Upper lobe of left lung (tissue), 6 donors: Measurements from ENCODE around the gene TMPRSS3. TPM values are rescaled to one million over a fixed set of nuclear protein-coding genes. Genes with fewer than 3 reads are reported as not detected.

Experiments
- ATAC-seq, 2 donors: fragments of 200-7000 bp; cut with Tn5 transposase; one replicate each; pipeline ENCODE4 v1.9.1; 2022; ENCODE audit warnings: mild to moderate bottlenecking in 2 of 2, moderate library complexity in 2 of 2; ENCODE audit not compliant: low FRiP score in 2 of 2
- DNase-seq, 2 donors: peaks; one replicate each; pipeline ENCODE4 v3.0.0-alpha.2; 2019 to 2020
- H3K27ac ChIP-seq, 4 donors: fragments of 200-600 bp; sonication (generic); one replicate each; pipeline ENCODE4 v1.5.1; 2016 to 2019
- H3K27me3 ChIP-seq, 4 donors: fragments of 200-600 bp; sonication (generic); one replicate each; pipeline ENCODE4 v1.5.1; 2017 to 2019
- H3K36me3 ChIP-seq, 4 donors: fragments of 200-600 bp; sonication (generic); one replicate each; pipeline ENCODE4 v1.5.1; 2016 to 2019
- H3K4me1 ChIP-seq, 4 donors: fragments of 200-600 bp; sonication (generic); one replicate each; pipeline ENCODE4 v1.5.1; 2018 to 2019
- H3K4me3 ChIP-seq, 4 donors: fragments of 200-600 bp; sonication (generic); one replicate each; pipeline ENCODE4 v1.5.1; 2017 to 2019; ENCODE audit warnings: mild to moderate bottlenecking in 2 of 4, moderate library complexity in 1 of 4
- H3K9me3 ChIP-seq, 4 donors: fragments of 200-600 bp; sonication (generic); one replicate each; pipeline ENCODE4 v1.5.1; 2018 to 2019
- CTCF ChIP-seq, 6 experiments: fragments of 450-650 bp in 4 of 6; fragments of 200-600 bp in 2 of 6; sonication (generic) in 2 of 6; IDR thresholded peaks; one replicate each; pipeline ENCODE4 v1.5.1; 2016 to 2019; ENCODE audit warnings: antibody characterized with exemption in 6 of 6
- EP300 ChIP-seq, 4 donors: sonication (generic); formaldehyde crosslinking; IDR thresholded peaks; one replicate each; pipeline ENCODE4 v1.5.1; 2017; ENCODE audit warnings: antibody characterized with exemption in 4 of 4, control low read depth in 2 of 4
- POLR2A ChIP-seq, 4 donors: fragments of 450-650 bp; IDR thresholded peaks; one replicate each; pipeline ENCODE4 v1.5.1; 2016 to 2017; ENCODE audit warnings: antibody characterized with exemption in 4 of 4, mild to moderate bottlenecking in 2 of 4
- POLR2AphosphoS5 ChIP-seq, 2 donors: sonication (generic); formaldehyde crosslinking; IDR thresholded peaks; one replicate each; pipeline ENCODE4 v1.5.1; 2017; ENCODE audit warnings: antibody characterized with exemption in 2 of 2
- WGBS, 2 donors: methylation state at CpG; one replicate each; pipeline ENCODE4 v1.1.5; 2017 to 2018; 5-methylcytosine and 5-hydroxymethylcytosine counted together
- total RNA-seq, 6 donors: library from RNA; depleted of rRNA in 4 of 6; stranded (reverse); fragments of >200 nt in 4 of 6; gene quantifications; one replicate each; pipeline versions ENCODE4 v1.1.0 to v1.2.1, GENCODE V29; 2016 to 2021
- donor health status: DM: no; HTN: no; CAD: no; lungs with moderate emphysema.
- donor health status: DM: no; HTN: yes; CAD: no; lungs with severe emphysema.

The TMPRSS3 gene
- total RNA-seq, 6 donors from 2014 or later, result 3.5 to 12.5 (median 5.8) TPM

- no peaks in the 10 kb centered on the region for H3K4me1 ChIP-seq
- DNase-seq, result peak in 1 of 2 donors; percentile 62
- ATAC-seq, result no peak
- TF ChIP-seq POLR2AphosphoS5 (IDR thresholded peaks at IDR 0.05) (no peak), CTCF (IDR thresholded peaks at IDR 0.05) (no peak), EP300 (IDR thresholded peaks at IDR 0.05) (no peak), POLR2A (IDR thresholded peaks at IDR 0.05) (no peak)
- no peaks in the 10 kb centered on the region for H3K36me3 ChIP-seq
- no peak overlapping the region for H3K4me3 ChIP-seq
- WGBS, 2 donors, result 91 to 92% methylated on average over 21 to 24 of the region's 30 CpGs
- H3K27ac ChIP-seq, result no peak overlapping the region
- no peaks in the 10 kb centered on the region for H3K27me3 ChIP-seq
- no peaks in the 10 kb centered on the region for H3K9me3 ChIP-seq
Measured at GRCh38 chr21:42347601-42348327, 48.1 kb downstream of the TMPRSS3 start.

GRCh38 chr21:42346866-42347600 lies 48.8 kb downstream of the TMPRSS3 start:
- H3K4me1 ChIP-seq, result no peaks in the 10 kb centered on the region
- DNase-seq (no peak), ATAC-seq (no peak)
- no peaks in the 10 kb centered on the region for H3K9me3 ChIP-seq
- no peaks in the 10 kb centered on the region for H3K36me3 ChIP-seq
- H3K4me3 ChIP-seq, result no peak overlapping the region
- WGBS, 2 donors, result 89% methylated on average over 24 to 30 of the region's 30 CpGs
- H3K27ac ChIP-seq, result no peak overlapping the region
- no peak for TF ChIP-seq POLR2AphosphoS5 (IDR thresholded peaks at IDR 0.05)
- TF ChIP-seq CTCF (IDR thresholded peaks at IDR 0.05), result no peak
- no peak for TF ChIP-seq EP300 (IDR thresholded peaks at IDR 0.05)
- TF ChIP-seq POLR2A (IDR thresholded peaks at IDR 0.05), result no peak
- H3K27me3 ChIP-seq, result no peaks in the 10 kb centered on the region

- ATAC-seq (no peak), DNase-seq (no peak)
- Histone ChIP-seq H3K27ac (no peak overlapping the region), H3K36me3 (no peaks in the 10 kb centered on the region), H3K4me3 (no peak overlapping the region), H3K9me3 (no peaks in the 10 kb centered on the region), H3K27me3 (no peaks in the 10 kb centered on the region), H3K4me1 (no peaks in the 10 kb centered on the region)
- TF ChIP-seq POLR2AphosphoS5 (IDR thresholded peaks at IDR 0.05) (no peak), POLR2A (IDR thresholded peaks at IDR 0.05) (no peak), CTCF (IDR thresholded peaks at IDR 0.05) (no peak), EP300 (IDR thresholded peaks at IDR 0.05) (no peak)
- WGBS, 2 donors, result 91 to 93% methylated on average over 9 of the region's 9 CpGs
Measured at GRCh38 chr21:42346441-42346840, 49.4 kb downstream of the TMPRSS3 start.

- WGBS, 2 donors, result 77 to 85% methylated on average over 4 of the region's 4 CpGs
- no peaks in the 10 kb centered on the region for H3K36me3 ChIP-seq
- ATAC-seq, result no peak
Measured at GRCh38 chr21:42344631-42345030, 51.2 kb downstream of the TMPRSS3 start.

More at GRCh38 chr21:42344631-42345030, 51.2 kb downstream of the TMPRSS3 start:
- no peak for DNase-seq
- H3K4me3 ChIP-seq, result no peak overlapping the region
- no peak overlapping the region for H3K27ac ChIP-seq
- H3K9me3 ChIP-seq, result no peaks in the 10 kb centered on the region
- no peak for TF ChIP-seq POLR2A (IDR thresholded peaks at IDR 0.05)
- no peak for TF ChIP-seq POLR2AphosphoS5 (IDR thresholded peaks at IDR 0.05)
- TF ChIP-seq CTCF (IDR thresholded peaks at IDR 0.05), result no peak
- TF ChIP-seq EP300 (IDR thresholded peaks at IDR 0.05), result no peak
- H3K27me3 ChIP-seq, result no peaks in the 10 kb centered on the region
- H3K4me1 ChIP-seq, result no peaks in the 10 kb centered on the region
